ENCODE results near the gene MCTP2. TPM values are rescaled to one million over a fixed set of nuclear protein-coding genes. Genes with fewer than 3 reads are reported as not detected.

The MCTP2 gene
- total and polyA plus RNA-seq, 5 donors from 2014 or later, result 1.1 to 6.4 (median 2.8) TPM

- DNase-seq (no peak), ATAC-seq (ENCODE audit: low read depth in 2 of 2) (no peak)
- Mint-ChIP-seq H3K4me3 (no peak overlapping the region), H3K36me3 (peaks cover 10% of the 10 kb centered on the region), H3K27me3 (no peaks in the 10 kb centered on the region), H3K27ac (no peak overlapping the region), H3K9me3 (no peaks in the 10 kb centered on the region), H3K4me1 (no peaks in the 10 kb centered on the region)
- Histone ChIP-seq H3K4me3 (ENCODE audit: low read depth, low read length) (no peak overlapping the region), H3K9me3 (ENCODE audit: control insufficient read depth in 2 of 2, low read length in 2 of 2) (no peaks in the 10 kb centered on the region), H3K27ac (ENCODE audit: insufficient read depth, low read length, poor library complexity, severe bottlenecking) (no peak overlapping the region), H3K36me3 (ENCODE audit: control insufficient read depth, insufficient read depth, low read length) (no peaks in the 10 kb centered on the region), H3K27me3 (ENCODE audit: control insufficient read depth, insufficient read depth, low read length) (no peaks in the 10 kb centered on the region), H3K4me1 (ENCODE audit: control insufficient read depth, insufficient read depth, low read length, poor library complexity, severe bottlenecking) (no peaks in the 10 kb centered on the region)
Observed at GRCh38 chr15:94446441-94446840, 215.1 kb downstream of the MCTP2 start.

- H3K4me1 ChIP-seq (ENCODE audit: control insufficient read depth, insufficient read depth, low read length, poor library complexity, severe bottlenecking), result no peaks in the 10 kb centered on the region
- H3K27ac Mint-ChIP-seq, result no peak overlapping the region
- H3K4me3 Mint-ChIP-seq, result no peak overlapping the region
Observed at GRCh38 chr15:94451466-94451865, 220.1 kb downstream of the MCTP2 start.

GRCh38 chr15:94453227-94453988 lies 222.0 kb downstream of the MCTP2 start:
- Mint-ChIP-seq H3K9me3 (peaks cover 0 to 3% (median 0%) of the 10 kb centered on the region in 7 donors), H3K4me3 (no peak overlapping the region), H3K4me1 (no peaks in the 10 kb centered on the region), H3K27me3 (no peaks in the 10 kb centered on the region), H3K36me3 (peaks cover 13% of the 10 kb centered on the region), H3K27ac (no peak overlapping the region)
- DNase-seq (no peak), ATAC-seq (ENCODE audit: low read depth in 2 of 2) (no peak)
- no peaks in the 10 kb centered on the region for H3K9me3 ChIP-seq (ENCODE audit: control insufficient read depth in 2 of 2, low read length in 2 of 2)
- H3K4me3 ChIP-seq (ENCODE audit: low read depth, low read length), result no peak overlapping the region
- H3K4me1 ChIP-seq (ENCODE audit: control insufficient read depth, insufficient read depth, low read length, poor library complexity, severe bottlenecking), result no peaks in the 10 kb centered on the region
- no peaks in the 10 kb centered on the region for H3K27me3 ChIP-seq (ENCODE audit: control insufficient read depth, insufficient read depth, low read length)
- no peaks in the 10 kb centered on the region for H3K36me3 ChIP-seq (ENCODE audit: control insufficient read depth, insufficient read depth, low read length)
- H3K27ac ChIP-seq (ENCODE audit: insufficient read depth, low read length, poor library complexity, severe bottlenecking), result no peak overlapping the region

More at GRCh38 chr15:94451466-94451865, 220.1 kb downstream of the MCTP2 start:
- Histone ChIP-seq H3K4me3 (ENCODE audit: low read depth, low read length) (no peak overlapping the region), H3K36me3 (ENCODE audit: control insufficient read depth, insufficient read depth, low read length) (no peaks in the 10 kb centered on the region), H3K27ac (ENCODE audit: insufficient read depth, low read length, poor library complexity, severe bottlenecking) (no peak overlapping the region), H3K27me3 (ENCODE audit: control insufficient read depth, insufficient read depth, low read length) (no peaks in the 10 kb centered on the region), H3K9me3 (ENCODE audit: control insufficient read depth in 2 of 2, low read length in 2 of 2) (no peaks in the 10 kb centered on the region)
- peaks cover 0 to 2% (median 0%) of the 10 kb centered on the region in 7 donors for H3K9me3 Mint-ChIP-seq
- H3K27me3 Mint-ChIP-seq, result no peaks in the 10 kb centered on the region
- DNase-seq, result no peak
- H3K36me3 Mint-ChIP-seq, result no peaks in the 10 kb centered on the region
- H3K4me1 Mint-ChIP-seq, result no peaks in the 10 kb centered on the region
- ATAC-seq (ENCODE audit: low read depth in 2 of 2), result no peak

- Histone ChIP-seq H3K4me3 (ENCODE audit: low read depth, low read length) (no peak overlapping the region), H3K27ac (ENCODE audit: insufficient read depth, low read length, poor library complexity, severe bottlenecking) (no peak overlapping the region), H3K36me3 (ENCODE audit: control insufficient read depth, insufficient read depth, low read length) (no peaks in the 10 kb centered on the region), H3K9me3 (ENCODE audit: control insufficient read depth in 2 of 2, low read length in 2 of 2) (no peaks in the 10 kb centered on the region), H3K27me3 (ENCODE audit: control insufficient read depth, insufficient read depth, low read length) (no peaks in the 10 kb centered on the region), H3K4me1 (ENCODE audit: control insufficient read depth, insufficient read depth, low read length, poor library complexity, severe bottlenecking) (no peaks in the 10 kb centered on the region)
- Mint-ChIP-seq H3K4me1 (no peaks in the 10 kb centered on the region), H3K27me3 (no peaks in the 10 kb centered on the region), H3K9me3 (peaks cover 0 to 3% (median 0%) of the 10 kb centered on the region in 7 donors), H3K4me3 (no peak overlapping the region), H3K36me3 (peaks cover 17% of the 10 kb centered on the region), H3K27ac (no peak overlapping the region)
- ATAC-seq (ENCODE audit: low read depth in 2 of 2) (no peak), DNase-seq (no peak)
Observed at GRCh38 chr15:94455297-94455696, 223.9 kb downstream of the MCTP2 start.

- Histone ChIP-seq H3K36me3 (ENCODE audit: control insufficient read depth, insufficient read depth, low read length) (no peaks in the 10 kb centered on the region), H3K27me3 (ENCODE audit: control insufficient read depth, insufficient read depth, low read length) (no peaks in the 10 kb centered on the region), H3K27ac (ENCODE audit: insufficient read depth, low read length, poor library complexity, severe bottlenecking) (no peak overlapping the region), H3K9me3 (ENCODE audit: control insufficient read depth in 2 of 2, low read length in 2 of 2) (no peaks in the 10 kb centered on the region), H3K4me3 (ENCODE audit: low read depth, low read length) (no peak overlapping the region), H3K4me1 (ENCODE audit: control insufficient read depth, insufficient read depth, low read length, poor library complexity, severe bottlenecking) (no peaks in the 10 kb centered on the region)
- Mint-ChIP-seq H3K36me3 (peaks cover 17% of the 10 kb centered on the region), H3K27ac (no peak overlapping the region), H3K9me3 (peaks cover 0 to 3% (median 0%) of the 10 kb centered on the region in 7 donors), H3K4me3 (no peak overlapping the region), H3K27me3 (no peaks in the 10 kb centered on the region), H3K4me1 (no peaks in the 10 kb centered on the region)
- ATAC-seq (ENCODE audit: low read depth in 2 of 2) (no peak), DNase-seq (no peak)
Observed at GRCh38 chr15:94456226-94456625, 224.9 kb downstream of the MCTP2 start.

GRCh38 chr15:94457661-94458060 lies 226.3 kb downstream of the MCTP2 start:
- Mint-ChIP-seq H3K36me3 (peaks cover 17% of the 10 kb centered on the region), H3K27ac (no peak overlapping the region), H3K9me3 (peaks cover 0 to 4% (median 2%) of the 10 kb centered on the region in 7 donors), H3K27me3 (no peaks in the 10 kb centered on the region), H3K4me1 (no peaks in the 10 kb centered on the region), H3K4me3 (no peak overlapping the region)
- Histone ChIP-seq H3K4me3 (ENCODE audit: low read depth, low read length) (no peak overlapping the region), H3K27ac (ENCODE audit: insufficient read depth, low read length, poor library complexity, severe bottlenecking) (no peak overlapping the region), H3K9me3 (ENCODE audit: control insufficient read depth in 2 of 2, low read length in 2 of 2) (no peaks in the 10 kb centered on the region), H3K27me3 (ENCODE audit: control insufficient read depth, insufficient read depth, low read length) (no peaks in the 10 kb centered on the region), H3K36me3 (ENCODE audit: control insufficient read depth, insufficient read depth, low read length) (no peaks in the 10 kb centered on the region), H3K4me1 (ENCODE audit: control insufficient read depth, insufficient read depth, low read length, poor library complexity, severe bottlenecking) (no peaks in the 10 kb centered on the region)
- ATAC-seq (ENCODE audit: low read depth in 2 of 2), result no peak
- DNase-seq, result no peak

- no peak overlapping the region for H3K27ac ChIP-seq (ENCODE audit: insufficient read depth, low read length, poor library complexity, severe bottlenecking)
- Mint-ChIP-seq H3K4me1 (no peaks in the 10 kb centered on the region), H3K9me3 (peaks cover 0 to 5% (median 3%) of the 10 kb centered on the region in 7 donors), H3K36me3 (peaks cover 17% of the 10 kb centered on the region), H3K27ac (no peak overlapping the region), H3K27me3 (no peaks in the 10 kb centered on the region), H3K4me3 (no peak overlapping the region)
- no peaks in the 10 kb centered on the region for H3K4me1 ChIP-seq (ENCODE audit: control insufficient read depth, insufficient read depth, low read length, poor library complexity, severe bottlenecking)
- no peaks in the 10 kb centered on the region for H3K9me3 ChIP-seq (ENCODE audit: control insufficient read depth in 2 of 2, low read length in 2 of 2)
- DNase-seq (no peak), ATAC-seq (ENCODE audit: low read depth in 2 of 2) (no peak)
- no peak overlapping the region for H3K4me3 ChIP-seq (ENCODE audit: low read depth, low read length)
- no peaks in the 10 kb centered on the region for H3K27me3 ChIP-seq (ENCODE audit: control insufficient read depth, insufficient read depth, low read length)
- H3K36me3 ChIP-seq (ENCODE audit: control insufficient read depth, insufficient read depth, low read length), result no peaks in the 10 kb centered on the region
Observed at GRCh38 chr15:94460624-94461023, 229.3 kb downstream of the MCTP2 start.

- H3K27me3 Mint-ChIP-seq, result no peaks in the 10 kb centered on the region
- no peak for ATAC-seq (ENCODE audit: low read depth in 2 of 2)
Observed at GRCh38 chr15:94467034-94467433, 235.7 kb downstream of the MCTP2 start.

More at GRCh38 chr15:94467034-94467433, 235.7 kb downstream of the MCTP2 start:
- no peak for DNase-seq
- no peak overlapping the region for H3K27ac ChIP-seq (ENCODE audit: insufficient read depth, low read length, poor library complexity, severe bottlenecking)
- H3K4me3 Mint-ChIP-seq, result no peak overlapping the region
- H3K36me3 Mint-ChIP-seq, result peaks cover 4% of the 10 kb centered on the region
- H3K9me3 Mint-ChIP-seq, result peaks cover 0 to 5% (median 0%) of the 10 kb centered on the region in 7 donors
- H3K9me3 ChIP-seq (ENCODE audit: control insufficient read depth in 2 of 2, low read length in 2 of 2), result no peaks in the 10 kb centered on the region
- no peaks in the 10 kb centered on the region for H3K27me3 ChIP-seq (ENCODE audit: control insufficient read depth, insufficient read depth, low read length)
- H3K4me1 Mint-ChIP-seq, result no peaks in the 10 kb centered on the region
- no peaks in the 10 kb centered on the region for H3K4me1 ChIP-seq (ENCODE audit: control insufficient read depth, insufficient read depth, low read length, poor library complexity, severe bottlenecking)
- no peak overlapping the region for H3K27ac Mint-ChIP-seq
- H3K4me3 ChIP-seq (ENCODE audit: low read depth, low read length), result no peak overlapping the region
- no peaks in the 10 kb centered on the region for H3K36me3 ChIP-seq (ENCODE audit: control insufficient read depth, insufficient read depth, low read length)

Data from CD4-positive, CD25-positive, alpha-beta regulatory T cell (primary cell).